ENCODE results near the gene GPR26.

- no peak for TF ChIP-seq PBX3 (IDR thresholded peaks at IDR 0.05)
- no peak for TF ChIP-seq CTCF (IDR thresholded peaks at IDR 0.05)
- no peak for TF ChIP-seq JUND (IDR thresholded peaks at IDR 0.05)
- TF ChIP-seq POLR2AphosphoS5 (IDR thresholded peaks at IDR 0.05; ENCODE audit: low read depth, low read length) = no peak
- TF ChIP-seq YY1 (IDR thresholded peaks at IDR 0.05; ENCODE audit: low read depth) = no peak
- TF ChIP-seq FOSL2 (IDR thresholded peaks at IDR 0.05; ENCODE audit: borderline replicate concordance, low read depth) = no peak
- TF ChIP-seq REST (IDR thresholded peaks at IDR 0.05; ENCODE audit: low read depth, low read length) = no peak
- no peak for TF ChIP-seq SMC3 (IDR thresholded peaks at IDR 0.05; ENCODE audit: low read depth, low read length)
- no peak for TF ChIP-seq USF2 (IDR thresholded peaks at IDR 0.05; ENCODE audit: borderline replicate concordance, low read depth, low read length)
- no peak for TF ChIP-seq RFX5 (IDR thresholded peaks at IDR 0.05; ENCODE audit: low read length)
- TF ChIP-seq TAF1 (IDR thresholded peaks at IDR 0.05; ENCODE audit: borderline replicate concordance, low read depth, low read length) = no peak
- no peak for TF ChIP-seq GABPA (IDR thresholded peaks at IDR 0.05; ENCODE audit: low read depth)
- TF ChIP-seq RCOR1 (IDR thresholded peaks at IDR 0.05; ENCODE audit: low read length) = no peak
- TF ChIP-seq FOXJ3 (CRISPR knock-in tag; IDR thresholded peaks at IDR 0.05) = no peak
Observed at GRCh38 chr10:123634221-123634620, 31.9 kb upstream of the GPR26 start.
